ENCODE data around the gene TRAP1. TPM values are rescaled to one million over a fixed set of nuclear protein-coding genes. Genes with fewer than 3 reads are reported as not detected.

TRAP1 gene
- total RNA-seq, 2 experiments from 2014 or later, result 185 to 242 TPM

GRCh38 chr16:3730161-3731125 is 13.1 kb upstream of the TRAP1 start:
- Histone ChIP-seq H4K20me1 (ENCODE audit: insufficient read depth, low read length) (no peaks in the 10 kb centered on the region), H3K36me3 (ENCODE audit: insufficient read depth, low read length) (peaks cover 78% of the 10 kb centered on the region), H3K27ac (ENCODE audit: low read depth, low read length, poor library complexity, severe bottlenecking) (no peak overlapping the region), H3K9me3 (ENCODE audit: low read length) (no peaks in the 10 kb centered on the region), H3K4me2 (ENCODE audit: low read length) (no peak overlapping the region), H3K9me2 (ENCODE audit: insufficient read depth, low read length) (no peaks in the 10 kb centered on the region), H3K79me2 (ENCODE audit: insufficient read depth, low read depth, low read length) (no peaks in the 10 kb centered on the region), H2AFZ (ENCODE audit: low read length) (no peak overlapping the region), H3K4me1 (ENCODE audit: insufficient read depth, low read length, poor library complexity, severe bottlenecking) (no peaks in the 10 kb centered on the region), H3K4me3 (ENCODE audit: low read depth, low read length, poor library complexity, severe bottlenecking) (no peak overlapping the region)
- TF ChIP-seq EZH2phosphoT487 (IDR thresholded peaks at IDR 0.05; ENCODE audit: borderline replicate concordance, low read depth, low read length) (no peak), CTCF (conservative IDR thresholded peaks at IDR 0.05; ENCODE audit: low read length) (no peak)
- CTCF ChIA-PET (ENCODE audit: unreplicated experiment), result no interaction called here
- POLR2A ChIA-PET, result no interaction called here
- no TSS peak for BruUV-seq (replicated peaks)
- intact Hi-C loops (cut with micrococcal nuclease; ENCODE audit: unreplicated experiment), result no loop called here
- DNase-seq (ENCODE audit: low spot score), result no peak

GRCh38 chr16:3729161-3730112 is 12.1 kb upstream of the TRAP1 start:
- POLR2A ChIA-PET, result interaction anchor here (0.7 kb wide), 1 partner anchor 94 kb away, joined by 3 read pairs; no protein-coding TSS in a partner anchor
- Histone ChIP-seq H4K20me1 (ENCODE audit: insufficient read depth, low read length) (no peaks in the 10 kb centered on the region), H3K4me3 (ENCODE audit: low read depth, low read length, poor library complexity, severe bottlenecking) (no peak overlapping the region), H3K79me2 (ENCODE audit: insufficient read depth, low read depth, low read length) (no peaks in the 10 kb centered on the region), H3K4me2 (ENCODE audit: low read length) (no peak overlapping the region), H3K4me1 (ENCODE audit: insufficient read depth, low read length, poor library complexity, severe bottlenecking) (no peaks in the 10 kb centered on the region), H3K9me2 (ENCODE audit: insufficient read depth, low read length) (no peaks in the 10 kb centered on the region), H3K36me3 (ENCODE audit: insufficient read depth, low read length) (peaks cover 67% of the 10 kb centered on the region), H3K9me3 (ENCODE audit: low read length) (no peaks in the 10 kb centered on the region), H3K27ac (ENCODE audit: low read depth, low read length, poor library complexity, severe bottlenecking) (no peak overlapping the region), H2AFZ (ENCODE audit: low read length) (no peak overlapping the region)
- intact Hi-C loops (cut with micrococcal nuclease; ENCODE audit: unreplicated experiment), result no loop called here
- CTCF ChIA-PET (ENCODE audit: unreplicated experiment), result no interaction called here
- no peak for DNase-seq (ENCODE audit: low spot score)
- no TSS peak for BruUV-seq (replicated peaks)
- TF ChIP-seq CTCF (conservative IDR thresholded peaks at IDR 0.05; ENCODE audit: low read length), result no peak
- no peak for TF ChIP-seq EZH2phosphoT487 (IDR thresholded peaks at IDR 0.05; ENCODE audit: borderline replicate concordance, low read depth, low read length)

Data from OCI-LY7 (cell line).